Measurements from ENCODE around the gene SNRPB2. TPM values are rescaled to one million over a fixed set of nuclear protein-coding genes. Genes with fewer than 3 reads are reported as not detected.

Gene SNRPB2
- total and polyA plus RNA-seq, 9 of the 15 experiments (the other 6 are each of a cell fraction or from before 2014, with no cell fraction given): 40.0 to 131 (median 89.4) TPM

- DNase-seq (ENCODE audit: extremely low read depth in 1 of 4, low spot score in 3 of 4) (no peak), ATAC-seq (peak; percentile 45; the same call in 2 of the 3 replicates), FAIRE-seq (no peak)
- intact Hi-C loops (cut with micrococcal nuclease): no loop called here
- Histone ChIP-seq H3K9me3 (replicated peaks; ENCODE audit: control insufficient read depth, insufficient read depth, low read depth, low read length) (no peaks in the 10 kb centered on the region), H3K4me3 (no peak overlapping the region), H4K20me1 (replicated peaks; ENCODE audit: control insufficient read depth, insufficient read depth, low read length) (no peaks in the 10 kb centered on the region), H2AFZ (ENCODE audit: low read depth, low read length) (no peak overlapping the region), H3K9me1 (ENCODE audit: control insufficient read depth, insufficient read depth, low read length) (no peaks in the 10 kb centered on the region), H3K79me2 (ENCODE audit: control insufficient read depth, insufficient read depth, low read length) (no peaks in the 10 kb centered on the region), H3K9ac (ENCODE audit: insufficient read depth in 1 of 2, low read depth in 2 of 2, low read length in 2 of 2) (no peak overlapping the region), H3K27me3 (ENCODE audit: control insufficient read depth in 2 of 2, insufficient read depth in 2 of 2, low read length in 2 of 2) (peaks cover 2 to 8% of the 10 kb centered on the region in 2 experiments; a peak in 3 of 5 replicates), H3K36me3 (ENCODE audit: control insufficient read depth, insufficient read depth, low read length) (no peaks in the 10 kb centered on the region), H3K4me1 (replicated peaks in 1 of 2; ENCODE audit: control insufficient read depth in 2 of 2, insufficient read depth in 2 of 2, low read length in 2 of 2) (no peaks in the 10 kb centered on the region; a peak in 1 of 5 replicates), H3K4me2 (ENCODE audit: insufficient read depth, low read length) (no peak overlapping the region), H3K27ac (ENCODE audit: extremely low read depth, low read depth, low read length) (no peak overlapping the region)
- ChIA-PET CTCF (ENCODE audit: low intra/inter-chr PET ratio) (no interaction called here), POLR2A (interaction anchor here (1.9 kb wide), 1 partner anchor 10 kb away, joined by 5 read pairs; no protein-coding TSS in a partner anchor)
- in situ Hi-C loops (cut with MboI): no loop called here
- BruUV-seq (replicated peaks): no TSS peak
- no peak for TF ChIP-seq SLC30A9 (CRISPR knock-in tag; IDR thresholded peaks at IDR 0.05)
- TF ChIP-seq ZNF175 (CRISPR knock-in tag; IDR thresholded peaks at IDR 0.05; ENCODE audit: low read depth): no peak
- no peak for TF ChIP-seq FIP1L1 (IDR thresholded peaks at IDR 0.05; ENCODE audit: low read depth, low read length, poor library complexity, severe bottlenecking)
These were observed 16.8 kb upstream of the SNRPB2 start for GRCh38 chr20:16713066-16713465.

- ATAC-seq: no peak
- no peak overlapping the region for H3K4me3 ChIP-seq
- no peak overlapping the region for H3K4me2 ChIP-seq (ENCODE audit: insufficient read depth, low read length)
- no peak overlapping the region for H2AFZ ChIP-seq (ENCODE audit: low read depth, low read length)
- H3K27me3 ChIP-seq (ENCODE audit: control insufficient read depth in 2 of 2, insufficient read depth in 2 of 2, low read length in 2 of 2): peaks cover 2 to 8% of the 10 kb centered on the region in 2 experiments; a peak in 3 of 5 replicates
- no peaks in the 10 kb centered on the region for H3K9me3 ChIP-seq (replicated peaks; ENCODE audit: control insufficient read depth, insufficient read depth, low read depth, low read length)
- DNase-seq (ENCODE audit: extremely low read depth in 1 of 4, low spot score in 3 of 4): no peak
- H3K27ac ChIP-seq (ENCODE audit: extremely low read depth, low read depth, low read length): no peak overlapping the region
- no peaks in the 10 kb centered on the region for H3K79me2 ChIP-seq (ENCODE audit: control insufficient read depth, insufficient read depth, low read length)
- no peak for FAIRE-seq
- intact Hi-C loops (cut with micrococcal nuclease) (no loop called here), in situ Hi-C loops (cut with MboI) (no loop called here)
- no peaks in the 10 kb centered on the region; a peak in 1 of 5 replicates for H3K4me1 ChIP-seq (replicated peaks in 1 of 2; ENCODE audit: control insufficient read depth in 2 of 2, insufficient read depth in 2 of 2, low read length in 2 of 2)
- H3K36me3 ChIP-seq (ENCODE audit: control insufficient read depth, insufficient read depth, low read length): no peaks in the 10 kb centered on the region
- H3K9ac ChIP-seq (ENCODE audit: insufficient read depth in 1 of 2, low read depth in 2 of 2, low read length in 2 of 2): no peak overlapping the region
- WGBS (ENCODE audit: insufficient coverage, low coverage, missing lambda C conversion rate): 0% methylated on average over 4 of the region's 5 CpGs
- POLR2A ChIA-PET: interaction anchor here (1.2 kb wide), 1 partner anchor 45 kb away, joined by 3 read pairs; no protein-coding TSS in a partner anchor
- no peaks in the 10 kb centered on the region for H3K9me1 ChIP-seq (ENCODE audit: control insufficient read depth, insufficient read depth, low read length)
- no peaks in the 10 kb centered on the region for H4K20me1 ChIP-seq (replicated peaks; ENCODE audit: control insufficient read depth, insufficient read depth, low read length)
- BruUV-seq (replicated peaks): no TSS peak
- CTCF ChIA-PET (ENCODE audit: low intra/inter-chr PET ratio): no interaction called here
- no peak for TF ChIP-seq ZNF511 (CRISPR knock-in tag; IDR thresholded peaks at IDR 0.05)
- no peak for TF ChIP-seq ARID4B (CRISPR knock-in tag; IDR thresholded peaks at IDR 0.05)
- no peak for TF ChIP-seq SP1 (CRISPR knock-in tag; IDR thresholded peaks at IDR 0.05)
- TF ChIP-seq HDAC2 (IDR thresholded peaks at IDR 0.05): no peak
- no peak for TF ChIP-seq VEZF1 (CRISPR knock-in tag; IDR thresholded peaks at IDR 0.05)
- TF ChIP-seq CBX5 (IDR thresholded peaks at IDR 0.05; ENCODE audit: borderline replicate concordance, low read depth): no peak
- TF ChIP-seq RBM25 (IDR thresholded peaks at IDR 0.05; ENCODE audit: low read depth, low read length, severe bottlenecking): no peak
These were observed 15.6 kb upstream of the SNRPB2 start for GRCh38 chr20:16714242-16714641.

Measured in K562 (cell line).